ENCODE results near the gene SETDB1.

SETDB1 gene

GRCh38 chr1:150944856-150945255 is 18.7 kb downstream of the SETDB1 start:
- no peak for DNase-seq

- DNase-seq = no peak
Measured at GRCh38 chr1:150954708-150955107, 28.5 kb downstream of the SETDB1 start.

GRCh38 chr1:150955280-150955679 is 29.1 kb downstream of the SETDB1 start:
- no peak for DNase-seq

GRCh38 chr1:150957666-150958065 is 31.5 kb downstream of the SETDB1 start:
- no peak for DNase-seq

GRCh38 chr1:150960646-150961045 is 34.5 kb downstream of the SETDB1 start:
- no peak for DNase-seq

GRCh38 chr1:150961756-150962155 is 35.6 kb downstream of the SETDB1 start:
- peak in 1 of 2 experiments; percentile 12 for DNase-seq

- DNase-seq = no peak
Measured at GRCh38 chr1:150963321-150964163, 37.4 kb downstream of the SETDB1 start.

GRCh38 chr1:150964164-150964489 is 38.0 kb downstream of the SETDB1 start:
- no peak for DNase-seq

- DNase-seq = no peak
Measured at GRCh38 chr1:150965605-150966004, 39.4 kb downstream of the SETDB1 start.

GRCh38 chr1:150966011-150966410 is 39.8 kb downstream of the SETDB1 start:
- no peak for DNase-seq

GRCh38 chr1:150967936-150968335 is 41.8 kb downstream of the SETDB1 start:
- DNase-seq = no peak

GRCh38 chr1:150968491-150968890 is 42.3 kb downstream of the SETDB1 start:
- no peak for DNase-seq

GRCh38 chr1:150969626-150970025 is 43.5 kb downstream of the SETDB1 start:
- DNase-seq = no peak

GRCh38 chr1:150970808-150971582 is 44.8 kb downstream of the SETDB1 start:
- no peak for DNase-seq

- DNase-seq = no peak
Measured at GRCh38 chr1:150971583-150972416, 45.6 kb downstream of the SETDB1 start.

GRCh38 chr1:150972417-150972940 is 46.3 kb downstream of the SETDB1 start:
- DNase-seq = peak in 1 of 2 experiments; percentile 27

GRCh38 chr1:150973258-150973835 is 47.2 kb downstream of the SETDB1 start:
- no peak for DNase-seq

GRCh38 chr1:150973836-150974579 is 47.8 kb downstream of the SETDB1 start:
- peak in 1 of 2 experiments; percentile 33 for DNase-seq

GRCh38 chr1:150974580-150975478 is 48.7 kb downstream of the SETDB1 start, which contains the start of gene CERS2:
TSS of gene CERS2 (minus strand) at chr1:150974835. CDS start at chr1:150969090, 5,745 bp downstream.
- peak in 1 of 2 experiments; percentile 25 for DNase-seq

GRCh38 chr1:150976401-150976821 is 50.2 kb downstream of the SETDB1 start:
- no peak for DNase-seq
